Measurements from ENCODE around the gene DPYSL5.

DPYSL5 gene

GRCh38 chr2:26927221-26927620 is 79.3 kb downstream of the DPYSL5 start:
- no peak for DNase-seq (ENCODE audit: low read depth)
- no peak overlapping the region for H3K4me3 ChIP-seq (ENCODE audit: low read length)
- TF ChIP-seq CTCF (conservative IDR thresholded peaks at IDR 0.05; ENCODE audit: low read depth, low read length) = no peak

- no peak for DNase-seq (ENCODE audit: low read depth)
- H3K4me3 ChIP-seq (ENCODE audit: low read length) = no peak overlapping the region
- TF ChIP-seq CTCF (conservative IDR thresholded peaks at IDR 0.05; ENCODE audit: low read depth, low read length) = no peak
Measured at GRCh38 chr2:26932974-26933373, 85.0 kb downstream of the DPYSL5 start.

- no peak for TF ChIP-seq CTCF (conservative IDR thresholded peaks at IDR 0.05; ENCODE audit: low read depth, low read length)
- no peak for DNase-seq (ENCODE audit: low read depth)
- no peak overlapping the region for H3K4me3 ChIP-seq (ENCODE audit: low read length)
Measured at GRCh38 chr2:26933431-26934334, 85.8 kb downstream of the DPYSL5 start.

- TF ChIP-seq CTCF (conservative IDR thresholded peaks at IDR 0.05; ENCODE audit: low read depth, low read length) = no peak
- H3K4me3 ChIP-seq (ENCODE audit: low read length) = no peak overlapping the region
- DNase-seq (ENCODE audit: low read depth) = no peak
Measured at GRCh38 chr2:26934335-26934724, 86.4 kb downstream of the DPYSL5 start.

- no peak for TF ChIP-seq CTCF (conservative IDR thresholded peaks at IDR 0.05; ENCODE audit: low read depth, low read length)
- DNase-seq (ENCODE audit: low read depth) = no peak
Measured at GRCh38 chr2:26934985-26935384, 87.1 kb downstream of the DPYSL5 start.

GRCh38 chr2:26936855-26937254 is 88.9 kb downstream of the DPYSL5 start:
- DNase-seq (ENCODE audit: low read depth) = no peak
- no peak for TF ChIP-seq CTCF (conservative IDR thresholded peaks at IDR 0.05; ENCODE audit: low read depth, low read length)
- H3K4me3 ChIP-seq (ENCODE audit: low read length) = no peak overlapping the region

More at GRCh38 chr2:26934985-26935384, 87.1 kb downstream of the DPYSL5 start:
- H3K4me3 ChIP-seq (ENCODE audit: low read length) = no peak overlapping the region

Measured in retinal pigment epithelial cell (primary cell).